Measurements from ENCODE around the gene TEX14.

GRCh38 chr17:58734811-58735210 lies 43.0 kb upstream of the TEX14 start:
- no peak for TF ChIP-seq SUPT20H (IDR thresholded peaks at IDR 0.05; ENCODE audit: borderline replicate concordance, control insufficient read depth, low read depth, low read length)
- TF ChIP-seq, protein P1, sequence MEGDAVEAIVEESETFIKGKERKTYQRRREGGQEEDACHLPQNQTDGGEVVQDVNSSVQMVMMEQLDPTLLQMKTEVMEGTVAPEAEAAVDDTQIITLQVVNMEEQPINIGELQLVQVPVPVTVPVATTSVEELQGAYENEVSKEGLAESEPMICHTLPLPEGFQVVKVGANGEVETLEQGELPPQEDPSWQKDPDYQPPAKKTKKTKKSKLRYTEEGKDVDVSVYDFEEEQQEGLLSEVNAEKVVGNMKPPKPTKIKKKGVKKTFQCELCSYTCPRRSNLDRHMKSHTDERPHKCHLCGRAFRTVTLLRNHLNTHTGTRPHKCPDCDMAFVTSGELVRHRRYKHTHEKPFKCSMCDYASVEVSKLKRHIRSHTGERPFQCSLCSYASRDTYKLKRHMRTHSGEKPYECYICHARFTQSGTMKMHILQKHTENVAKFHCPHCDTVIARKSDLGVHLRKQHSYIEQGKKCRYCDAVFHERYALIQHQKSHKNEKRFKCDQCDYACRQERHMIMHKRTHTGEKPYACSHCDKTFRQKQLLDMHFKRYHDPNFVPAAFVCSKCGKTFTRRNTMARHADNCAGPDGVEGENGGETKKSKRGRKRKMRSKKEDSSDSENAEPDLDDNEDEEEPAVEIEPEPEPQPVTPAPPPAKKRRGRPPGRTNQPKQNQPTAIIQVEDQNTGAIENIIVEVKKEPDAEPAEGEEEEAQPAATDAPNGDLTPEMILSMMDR (IDR thresholded peaks at IDR 0.05 in 2 of 3, conservative IDR thresholded peaks at IDR 0.05 in 1 of 3; ENCODE audit: control insufficient read depth in 2 of 3, extremely low read depth in 1 of 3, insufficient read depth in 1 of 3, low read depth in 3 of 3, low read length in 3 of 3), result no peak
- TF ChIP-seq HDAC6 (IDR thresholded peaks at IDR 0.05; ENCODE audit: unreplicated experiment), result no peak
- TF ChIP-seq SUZ12 (IDR thresholded peaks at IDR 0.05; ENCODE audit: unreplicated experiment), result no peak
- TF ChIP-seq CREB1 (IDR thresholded peaks at IDR 0.05; ENCODE audit: low read depth), result no peak
- TF ChIP-seq EZH2 (IDR thresholded peaks at IDR 0.05; ENCODE audit: borderline replicate concordance, control insufficient read depth, low read depth, low read length), result no peak
- TF ChIP-seq POLR2A (IDR thresholded peaks at IDR 0.05; ENCODE audit: low read depth, low read length), result no peak

Measured in GM12878 (cell line).